Vagina (tissue), 2 donors: ENCODE results near the gene SCYGR8. TPM values are rescaled to one million over a fixed set of nuclear protein-coding genes. Genes with fewer than 3 reads are reported as not detected.

Experiments
- DNase-seq, 2 donors: peaks; one replicate each; pipeline ENCODE4 v3.0.0-alpha.2; 2017; ENCODE audit errors: extremely low spot score in 2 of 2
- H3K27ac ChIP-seq: fragments of 200-600 bp; sonication (generic); one replicate; pipeline ENCODE4 v1.5.1; 2019
- H3K27me3 ChIP-seq: fragments of 200-600 bp; sonication (generic); one replicate; pipeline ENCODE4 v1.5.1; 2019
- H3K36me3 ChIP-seq, 2 donors: fragments of 200-600 bp; sonication (generic); one replicate each; pipeline ENCODE4 v1.5.1; 2017 to 2019
- H3K4me1 ChIP-seq: fragments of 200-600 bp; sonication (generic); one replicate; pipeline ENCODE4 v1.5.1; 2019
- H3K4me3 ChIP-seq, 2 donors: fragments of 200-600 bp; sonication (generic); 1 replicate in 1 of 2; 2 replicates in 1 of 2; pipeline ENCODE4 v1.5.1; 2016 to 2019
- H3K9me3 ChIP-seq: fragments of 200-600 bp; sonication (generic); one replicate; pipeline ENCODE4 v1.5.1; 2019
- CTCF ChIP-seq, 3 experiments: fragments of 450-650 bp in 2 of 3; fragments of 200-600 bp in 1 of 3; sonication (generic) in 1 of 3; IDR thresholded peaks; one replicate each; pipeline ENCODE4 v1.5.1; 2017 to 2019; ENCODE audit warnings: antibody characterized with exemption in 3 of 3, mild to moderate bottlenecking in 2 of 3, moderate library complexity in 2 of 3
- POLR2A ChIP-seq, 2 donors: fragments of 450-650 bp; IDR thresholded peaks; one replicate each; pipeline ENCODE4 v1.6.1; 2017; ENCODE audit warnings: antibody characterized with exemption in 2 of 2, mild to moderate bottlenecking in 2 of 2, moderate library complexity in 2 of 2
- POLR2AphosphoS5 ChIP-seq, 2 donors: sonication (generic); formaldehyde crosslinking; IDR thresholded peaks; one replicate each; pipeline ENCODE4 v1.9.0; 2017; ENCODE audit warnings: antibody characterized with exemption in 2 of 2, mild to moderate bottlenecking in 2 of 2, low read depth in 1 of 2; ENCODE audit not compliant: insufficient read depth in 1 of 2
- intact Hi-C: fragments of 100-400 bp; cut with DNase I; formaldehyde crosslinking; loops from one replicate; pipeline ENCODE4 v1.15.1; 2023
- total RNA-seq: library from RNA; depleted of rRNA; stranded (reverse); fragments of >200 nt; gene quantifications from one replicate; pipeline ENCODE4 v1.2.3, GENCODE V29; 2016

SCYGR8 gene
- total RNA-seq, 1 donor from 2014 or later, result not detected

DNA sequence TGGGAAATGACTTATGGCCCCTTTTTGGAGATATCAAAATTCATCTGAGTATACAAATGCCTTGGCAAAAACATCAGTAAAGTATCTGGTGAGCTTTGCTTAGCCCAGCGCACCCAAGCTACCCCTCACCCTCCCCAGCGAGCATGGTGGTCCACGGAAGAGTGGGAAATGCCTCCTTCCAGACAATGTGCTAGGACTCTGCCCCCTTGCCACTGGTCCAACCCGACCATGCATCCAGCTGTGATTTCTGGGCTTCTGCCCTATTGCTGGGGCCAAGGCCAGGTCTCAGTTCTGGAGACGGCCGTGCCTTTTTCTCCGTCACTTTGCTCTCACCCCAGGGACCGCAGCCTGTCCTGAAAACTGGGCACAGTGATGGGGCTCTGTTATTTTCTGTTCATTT is 36.1 kb downstream of the SCYGR8 start:
- intact Hi-C loops, result no loop called here
- no peak for DNase-seq
- Histone ChIP-seq H3K36me3 (no peaks in the 10 kb centered on the region), H3K27me3 (no peaks in the 10 kb centered on the region), H3K4me3 (no peak overlapping the region), H3K4me1 (no peaks in the 10 kb centered on the region), H3K27ac (no peak overlapping the region), H3K9me3 (no peaks in the 10 kb centered on the region)
- TF ChIP-seq POLR2A (IDR thresholded peaks at IDR 0.05) (no peak), CTCF (IDR thresholded peaks at IDR 0.05) (no peak), POLR2AphosphoS5 (IDR thresholded peaks at IDR 0.05; ENCODE audit: insufficient read depth in 1 of 2, low read depth in 1 of 2) (no peak)

DNA sequence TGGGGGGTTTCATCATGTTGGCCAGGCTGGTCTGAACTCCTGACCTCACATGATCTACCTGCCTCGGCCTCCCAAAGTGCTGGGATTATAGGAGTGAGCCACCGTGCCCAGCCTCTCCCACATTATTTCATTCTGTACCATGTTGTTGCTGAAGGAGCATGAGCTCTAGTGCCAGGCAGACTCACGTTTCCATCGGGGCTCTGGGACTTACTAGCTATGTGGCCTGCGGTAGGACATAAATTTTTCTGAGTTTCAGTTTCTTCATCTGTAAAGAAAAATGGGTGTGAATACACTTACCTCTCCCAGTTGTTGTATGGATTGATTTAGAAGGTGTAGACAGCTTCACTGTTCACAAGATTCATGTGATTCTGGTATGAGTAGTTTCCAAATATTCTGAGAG is 37.1 kb downstream of the SCYGR8 start:
- intact Hi-C loops, result no loop called here
- H3K36me3 ChIP-seq, result no peaks in the 10 kb centered on the region
- H3K4me3 ChIP-seq, result no peak overlapping the region
- TF ChIP-seq POLR2A (IDR thresholded peaks at IDR 0.05), result no peak
- no peak for TF ChIP-seq POLR2AphosphoS5 (IDR thresholded peaks at IDR 0.05; ENCODE audit: insufficient read depth in 1 of 2, low read depth in 1 of 2)
- TF ChIP-seq CTCF (IDR thresholded peaks at IDR 0.05), result no peak
- no peaks in the 10 kb centered on the region for H3K4me1 ChIP-seq
- DNase-seq, result no peak
- no peak overlapping the region for H3K27ac ChIP-seq
- no peaks in the 10 kb centered on the region for H3K9me3 ChIP-seq
- no peaks in the 10 kb centered on the region for H3K27me3 ChIP-seq

DNA sequence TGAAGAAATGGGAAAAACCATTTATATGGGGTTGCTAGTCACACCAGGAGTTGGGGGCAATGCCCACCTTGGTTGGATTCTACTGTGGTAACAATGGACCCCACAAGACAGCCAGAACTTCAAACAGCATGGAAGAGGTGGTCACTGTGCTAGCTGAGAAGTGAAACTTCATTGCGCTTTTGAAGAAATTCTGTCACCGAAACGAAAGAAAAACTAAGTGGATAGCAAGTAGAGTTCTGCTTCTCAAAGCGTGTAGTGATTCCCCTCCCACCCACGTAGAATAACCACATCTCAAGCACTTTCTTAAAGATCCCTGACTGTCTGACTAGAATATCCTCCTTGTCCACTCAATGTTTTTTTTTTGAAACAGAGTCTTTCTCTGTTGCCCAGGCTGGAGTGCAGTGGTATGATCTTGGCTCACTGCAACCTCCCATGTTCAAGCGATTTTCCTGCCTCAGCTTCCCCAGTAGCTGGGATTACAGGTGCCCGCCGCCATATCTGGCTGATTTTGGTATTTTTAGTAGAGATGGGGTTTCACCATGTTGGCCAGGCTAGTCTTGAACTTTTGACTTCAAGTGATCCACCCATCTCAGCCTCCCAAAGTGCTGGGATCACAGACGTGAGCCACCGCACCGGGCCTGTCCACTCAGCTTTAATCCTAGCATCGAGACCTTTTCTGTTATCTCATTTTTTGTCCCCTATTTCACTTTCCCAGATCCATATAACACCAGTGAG is 37.9 kb downstream of the SCYGR8 start:
- intact Hi-C loops, result no loop called here
- no peaks in the 10 kb centered on the region for H3K9me3 ChIP-seq
- no peaks in the 10 kb centered on the region for H3K27me3 ChIP-seq
- no peaks in the 10 kb centered on the region for H3K4me1 ChIP-seq
- no peak for TF ChIP-seq CTCF (IDR thresholded peaks at IDR 0.05)
- TF ChIP-seq POLR2A (IDR thresholded peaks at IDR 0.05), result no peak
- no peak for TF ChIP-seq POLR2AphosphoS5 (IDR thresholded peaks at IDR 0.05; ENCODE audit: insufficient read depth in 1 of 2, low read depth in 1 of 2)
- H3K36me3 ChIP-seq, result no peaks in the 10 kb centered on the region
- no peak overlapping the region for H3K4me3 ChIP-seq
- DNase-seq, result no peak
- no peak overlapping the region for H3K27ac ChIP-seq

GRCh38 chr2:227785293-227785692 is 39.6 kb downstream of the SCYGR8 start:
- no peaks in the 10 kb centered on the region for H3K4me1 ChIP-seq
- H3K9me3 ChIP-seq, result no peaks in the 10 kb centered on the region
- DNase-seq, result no peak
- intact Hi-C loops, result no loop called here
- no peaks in the 10 kb centered on the region for H3K27me3 ChIP-seq
- TF ChIP-seq POLR2AphosphoS5 (IDR thresholded peaks at IDR 0.05; ENCODE audit: insufficient read depth in 1 of 2, low read depth in 1 of 2) (no peak), CTCF (IDR thresholded peaks at IDR 0.05) (no peak), POLR2A (IDR thresholded peaks at IDR 0.05) (no peak)
- no peak overlapping the region for H3K4me3 ChIP-seq
- no peak overlapping the region for H3K27ac ChIP-seq
- no peaks in the 10 kb centered on the region for H3K36me3 ChIP-seq

- no peak for DNase-seq
- H3K4me1 ChIP-seq, result no peaks in the 10 kb centered on the region
- H3K27me3 ChIP-seq, result no peaks in the 10 kb centered on the region
- TF ChIP-seq POLR2AphosphoS5 (IDR thresholded peaks at IDR 0.05; ENCODE audit: insufficient read depth in 1 of 2, low read depth in 1 of 2), result peak in 1 of 2 donors; percentile 53
- TF ChIP-seq POLR2A (IDR thresholded peaks at IDR 0.05), result no peak
- intact Hi-C loops, result no loop called here
- H3K4me3 ChIP-seq, result no peak overlapping the region
- H3K36me3 ChIP-seq, result no peaks in the 10 kb centered on the region
- no peak overlapping the region for H3K27ac ChIP-seq
- no peaks in the 10 kb centered on the region for H3K9me3 ChIP-seq
Observed at GRCh38 chr2:227788561-227789018, 42.9 kb downstream of the SCYGR8 start.
